Hematopoietic multipotent progenitor cell treated with erythropoietin and hydrocortisone succinate and interleukin-3 and kit ligand, for 8 days (in vitro differentiated cells): ENCODE measurements around the gene BCAS4.
"Not testable (repeated sequence)": the region's sequence is repeated elsewhere in the genome, so short reads cannot be mapped to it uniquely, and the experiment has no call there.

ENCODE experiments used
- DNase-seq: peaks from one replicate; pipeline ENCODE4 v3.0.0-alpha.2; 2015

The BCAS4 gene

DNA sequence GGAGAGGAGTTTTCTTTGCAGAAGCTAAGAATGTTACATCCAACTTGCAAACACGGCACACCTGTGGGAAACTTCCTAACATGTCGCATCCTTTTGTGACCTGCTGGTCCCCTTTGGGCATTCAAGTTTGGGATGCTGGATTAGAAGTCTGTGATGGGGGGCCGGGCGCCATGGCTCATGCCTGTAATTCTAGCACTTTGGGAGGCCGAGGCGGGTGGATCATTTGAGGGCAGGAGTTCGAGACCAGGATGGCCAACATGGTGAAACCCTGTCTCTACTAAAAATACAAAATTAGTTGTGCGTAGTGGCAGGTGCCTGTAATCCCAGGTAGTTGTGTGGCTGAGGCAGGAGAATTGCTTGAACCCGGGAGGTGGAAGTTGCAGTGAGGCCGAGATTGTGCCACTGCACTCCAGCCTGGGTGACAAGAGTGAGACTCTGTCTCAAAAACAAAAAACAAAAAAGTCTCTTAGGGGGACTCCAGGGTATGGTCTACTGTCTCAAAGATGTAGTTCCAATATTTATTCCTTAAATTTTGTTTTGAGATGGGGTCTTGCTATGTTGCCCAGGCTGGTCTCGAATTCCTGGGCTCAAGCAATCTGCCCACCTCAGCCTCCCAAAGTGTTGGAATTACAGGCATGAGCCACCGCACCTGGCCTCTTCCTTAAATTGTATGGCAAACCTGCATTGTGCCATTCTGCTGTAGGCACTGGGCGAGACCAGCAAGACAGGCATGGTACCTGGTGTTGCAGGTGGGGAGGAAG, 6.3 kb downstream of the BCAS4 start:
- DNase-seq: not testable (repeated sequence)

DNA sequence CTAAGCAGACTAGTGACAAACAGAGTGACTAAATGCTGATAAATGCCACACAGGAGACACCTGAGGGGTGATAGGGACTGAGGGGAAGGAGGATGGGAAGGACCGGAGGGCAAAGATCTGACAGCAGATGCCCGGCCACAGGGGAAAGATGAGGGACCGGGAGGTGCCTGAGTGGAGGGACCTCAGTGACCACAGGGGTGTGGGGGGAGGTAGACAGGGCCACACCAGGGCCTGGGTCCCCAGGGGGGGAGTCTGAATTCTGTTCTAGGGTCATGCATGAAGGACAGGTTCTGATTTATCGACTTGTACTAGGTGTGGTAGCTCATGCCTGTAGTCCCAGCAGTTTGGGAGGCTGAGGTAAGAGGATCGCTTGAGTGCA, 6.9 kb downstream of the BCAS4 start:
- DNase-seq: no peak

- no peak for DNase-seq
Measured at GRCh38 chr20:50802289-50802688, 7.4 kb downstream of the BCAS4 start.

GRCh38 chr20:50804437-50805348, 9.8 kb downstream of the BCAS4 start:
- DNase-seq: no peak

- no peak for DNase-seq
Measured at GRCh38 chr20:50805349-50805684, 10.5 kb downstream of the BCAS4 start.

- no peak for DNase-seq
Measured at GRCh38 chr20:50806126-50806768, 11.4 kb downstream of the BCAS4 start.

DNA sequence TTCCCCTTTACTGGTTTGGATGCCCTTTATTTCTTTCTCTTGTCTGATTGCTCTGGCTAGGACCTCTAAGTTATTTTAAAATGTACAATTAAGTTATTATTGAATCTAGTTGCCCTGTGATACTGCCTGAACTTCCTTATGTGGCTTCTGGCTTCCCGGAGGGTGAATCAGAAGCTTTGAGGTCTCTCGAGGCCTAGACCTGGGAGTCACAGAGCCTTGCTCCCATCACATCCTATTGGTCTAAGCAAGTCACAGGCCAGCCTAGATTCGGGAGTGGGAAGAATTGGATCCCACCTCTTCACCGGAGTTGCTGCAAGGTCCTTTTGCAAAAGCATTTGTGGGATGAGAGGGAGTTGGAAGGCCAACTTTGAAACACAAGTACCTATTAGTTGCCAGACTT, 15.2 kb downstream of the BCAS4 start:
- DNase-seq: no peak

- DNase-seq: no peak
Measured at GRCh38 chr20:50810842-50811241, 16.0 kb downstream of the BCAS4 start.

- DNase-seq: no peak
Measured at GRCh38 chr20:50813101-50813643, 18.3 kb downstream of the BCAS4 start.

GRCh38 chr20:50813801-50814200, 18.9 kb downstream of the BCAS4 start:
- DNase-seq: no peak

GRCh38 chr20:50814438-50815161, 19.7 kb downstream of the BCAS4 start:
- DNase-seq: no peak

DNA sequence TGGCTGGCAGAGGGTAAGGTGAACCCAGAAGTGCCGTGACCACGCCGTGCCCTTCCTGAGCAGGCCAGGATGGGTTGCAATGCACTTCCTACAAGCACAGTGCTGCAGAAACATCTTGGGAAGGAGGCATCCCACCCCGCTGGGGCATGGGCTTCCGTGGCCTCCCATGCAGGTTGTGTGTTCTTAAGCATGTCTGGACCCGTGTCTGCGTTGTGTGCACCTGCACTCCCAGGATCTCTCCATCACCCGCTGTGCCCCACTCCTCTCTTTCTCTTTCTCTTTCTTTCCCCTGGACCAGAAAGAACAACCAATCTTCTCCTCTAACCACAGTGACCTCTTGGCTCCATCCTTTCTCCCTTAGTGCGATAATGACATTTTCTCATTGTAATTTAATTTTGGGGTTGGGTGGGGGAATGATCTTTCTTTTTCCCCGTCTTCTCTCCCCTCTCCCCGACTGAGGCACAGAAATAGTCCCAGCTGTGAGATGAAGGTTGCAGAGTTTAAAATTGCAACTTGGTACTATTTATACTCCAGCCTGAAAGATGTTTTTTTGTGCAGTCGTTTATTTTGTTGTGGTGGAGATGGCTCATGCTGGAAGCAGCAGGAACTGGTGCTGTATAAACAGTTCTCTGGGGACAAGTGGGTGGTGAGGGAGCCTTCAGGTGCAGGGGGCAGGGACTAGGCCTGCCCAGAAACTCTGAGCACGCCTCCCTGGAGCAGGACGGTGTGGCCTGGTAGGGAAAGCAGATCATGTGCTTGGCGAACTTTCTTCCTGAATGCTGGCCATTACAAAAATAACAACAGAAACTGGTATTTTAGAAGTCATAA, 20.5 kb downstream of the BCAS4 start:
- no peak for DNase-seq

GRCh38 chr20:50817776-50818172, 22.9 kb downstream of the BCAS4 start:
- no peak for DNase-seq

DNA sequence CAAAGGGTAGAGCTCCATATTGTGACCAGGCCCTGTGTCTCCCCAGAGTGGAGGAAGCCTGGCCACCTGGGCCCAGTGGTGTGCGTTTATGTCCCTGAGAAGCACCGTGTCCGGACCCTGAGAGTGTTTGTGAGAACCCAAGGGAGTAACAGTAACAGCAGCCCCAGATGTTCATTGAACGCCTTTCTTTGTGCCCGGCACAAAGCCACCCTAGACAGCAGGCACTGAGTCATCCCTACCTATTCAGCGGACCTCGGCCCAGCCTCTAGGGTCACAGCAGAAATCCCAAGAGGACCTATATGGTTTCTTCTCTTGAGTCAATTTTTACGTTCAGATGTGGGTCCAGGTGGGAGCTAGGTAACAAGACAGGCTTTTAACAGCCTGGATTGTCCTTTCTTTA, 24.5 kb downstream of the BCAS4 start:
- DNase-seq: no peak

DNA sequence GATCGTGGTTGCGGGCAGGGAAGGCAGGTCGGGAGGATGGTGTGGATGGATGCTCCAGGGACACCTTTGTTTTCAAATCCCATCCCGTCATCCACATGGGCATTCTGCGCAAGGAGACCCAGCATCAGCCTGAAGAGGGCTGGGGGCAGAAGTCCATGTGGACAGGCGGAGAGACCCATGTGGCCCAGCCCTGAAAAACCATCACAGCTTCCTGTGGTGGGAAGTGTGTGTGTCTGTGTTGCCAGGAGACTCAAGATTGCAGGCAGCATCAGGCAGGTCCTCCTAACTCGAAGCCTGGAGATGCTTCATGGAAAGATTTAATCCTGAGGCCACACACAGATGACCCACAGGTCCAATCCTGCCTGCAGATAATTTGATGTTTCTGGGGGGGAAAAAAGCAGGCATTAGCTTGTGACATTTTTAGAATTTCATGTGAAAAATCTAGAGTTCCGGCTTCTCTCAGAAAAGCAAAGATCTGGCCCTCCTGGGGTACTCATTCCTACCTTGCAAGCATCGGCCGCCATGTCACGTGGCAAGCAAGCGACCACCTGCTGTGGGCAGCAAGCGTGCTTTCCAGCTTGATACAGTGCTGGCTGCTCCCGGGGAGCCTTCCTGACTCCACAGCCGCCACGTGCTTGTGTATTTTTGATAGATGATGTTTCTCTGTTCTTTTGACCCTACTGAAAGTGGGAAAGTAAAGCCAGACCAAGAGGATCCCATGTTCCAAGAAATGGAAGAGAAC, 25.8 kb downstream of the BCAS4 start:
- no peak for DNase-seq

DNA sequence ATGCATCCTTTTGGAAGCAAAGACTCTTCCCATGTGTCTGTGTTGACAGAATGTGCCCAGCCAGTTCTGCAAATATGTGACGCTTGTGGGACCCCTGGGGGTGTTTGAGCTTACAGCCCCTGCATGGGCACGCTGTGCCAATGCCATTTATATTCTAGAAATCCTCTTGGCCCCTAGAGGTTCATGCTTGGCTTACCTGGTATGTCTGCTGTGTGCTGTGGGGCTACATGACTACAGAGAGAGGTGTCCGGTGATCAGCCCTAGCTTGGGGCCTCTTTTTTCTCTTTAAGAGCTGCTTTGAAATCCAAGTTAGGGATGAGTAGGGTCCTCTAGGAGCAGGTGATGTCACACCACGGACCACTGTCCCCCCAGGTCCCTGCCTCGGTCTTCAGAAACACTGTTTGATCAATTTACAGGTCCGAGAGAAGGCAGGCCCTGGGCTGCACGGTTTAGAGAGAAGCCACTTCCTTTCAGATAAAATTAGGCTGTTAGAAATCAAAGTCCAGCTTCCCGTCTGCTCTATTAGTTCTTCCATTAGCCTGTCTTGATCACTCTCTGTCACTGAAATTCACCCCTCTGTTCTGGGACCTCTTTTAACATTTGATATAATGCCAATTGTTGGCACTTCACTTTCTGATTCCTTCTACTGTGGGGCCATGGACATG, 26.5 kb downstream of the BCAS4 start:
- no peak for DNase-seq

DNA sequence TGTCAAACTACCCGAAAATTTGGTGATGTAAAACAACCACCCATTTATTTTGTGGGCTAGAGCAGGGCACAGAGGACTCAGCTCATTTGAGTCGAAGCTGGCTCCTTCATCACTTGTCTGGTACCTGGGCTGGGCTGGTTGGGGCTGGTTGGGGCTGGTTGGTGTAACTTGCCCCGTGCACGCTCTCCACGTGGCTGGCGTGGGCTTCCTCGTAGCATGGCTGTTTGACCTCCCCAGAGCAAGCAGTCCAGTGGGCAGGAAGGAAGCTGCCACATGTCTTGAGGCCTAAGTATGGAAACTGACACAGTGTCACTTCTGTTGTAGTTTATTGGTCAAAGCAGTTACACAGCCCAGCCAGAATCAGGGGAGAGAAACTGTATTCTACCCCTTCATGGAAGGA, 27.1 kb downstream of the BCAS4 start:
- no peak for DNase-seq

DNA sequence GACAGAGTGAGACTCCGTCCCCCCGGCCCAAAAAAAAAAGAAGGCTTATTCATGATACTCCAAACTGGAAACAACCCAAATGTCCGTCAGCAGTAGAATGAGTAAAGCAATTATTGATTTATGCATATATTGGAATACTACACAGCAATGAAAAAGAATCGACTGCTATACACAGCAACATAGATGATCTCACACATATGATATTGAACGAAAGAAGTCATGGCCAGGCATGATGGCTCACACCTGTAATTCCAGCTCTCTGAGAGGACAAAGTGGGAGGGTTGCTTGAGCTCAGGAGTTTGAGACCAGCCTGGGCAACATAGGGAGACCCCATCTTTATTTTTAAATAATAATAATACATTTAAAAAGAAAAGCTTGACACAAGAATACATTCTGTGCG, 28.5 kb downstream of the BCAS4 start:
- no peak for DNase-seq

DNA sequence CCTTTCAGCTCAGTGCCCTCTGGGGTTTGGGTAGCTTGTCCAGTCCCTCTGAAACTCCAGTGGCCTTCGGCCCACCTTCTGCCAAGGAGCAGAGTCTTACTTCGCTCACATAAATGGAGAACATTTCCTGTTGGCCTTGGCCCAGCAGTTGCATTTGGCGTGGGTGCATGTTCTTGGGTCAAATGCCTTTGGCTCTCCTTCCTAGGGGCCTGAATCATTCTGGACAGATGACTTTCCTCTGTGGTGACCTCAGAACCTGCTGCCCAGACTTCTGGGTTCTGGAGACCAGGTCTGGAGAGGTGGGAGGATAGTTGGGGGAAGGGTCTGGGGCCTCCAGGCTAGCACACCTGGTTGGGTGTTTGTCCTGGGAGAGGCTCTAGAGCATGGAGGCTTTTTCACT, 29.3 kb downstream of the BCAS4 start:
- DNase-seq: no peak

DNA sequence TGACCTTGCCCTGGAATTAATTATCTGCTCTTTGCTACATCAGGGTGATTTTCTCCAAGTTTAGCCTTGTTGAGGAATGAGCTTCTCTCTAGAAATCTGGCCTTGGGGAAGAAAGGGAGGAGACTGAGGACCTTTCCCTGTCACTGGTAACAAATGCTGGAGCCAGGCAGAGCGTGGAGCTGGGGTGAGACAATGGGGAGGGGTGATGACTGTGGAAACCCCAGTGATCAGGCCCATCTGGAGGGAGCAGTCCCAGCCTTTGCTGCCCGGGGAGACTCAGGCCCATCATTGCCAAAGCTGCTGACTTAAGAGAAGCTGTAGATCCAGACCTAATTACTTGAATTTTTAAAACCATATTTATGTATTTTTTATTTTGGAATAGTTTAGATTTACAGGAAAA, 31.3 kb downstream of the BCAS4 start:
- DNase-seq: no peak
